Lower leg skin (tissue), 4 donors: ENCODE data around the gene SMIM28. TPM values are rescaled to one million over a fixed set of nuclear protein-coding genes. Genes with fewer than 3 reads are reported as not detected.

Experiments used
- DNase-seq, 2 donors: peaks; one replicate each; pipeline ENCODE4 v3.0.0-alpha.2; 2019; ENCODE audit warnings: low spot score in 2 of 2
- H3K4me3 ChIP-seq: fragments of 200-600 bp; sonication (generic); 2 replicates; pipeline ENCODE4 v1.5.1; 2017; ENCODE audit warnings: mild to moderate bottlenecking, low read depth; ENCODE audit not compliant: poor library complexity, severe bottlenecking
- CTCF ChIP-seq, 3 donors: fragments of 450-650 bp; IDR thresholded peaks; one replicate each; pipeline ENCODE4 v1.5.1; 2016; ENCODE audit warnings: antibody characterized with exemption in 3 of 3, mild to moderate bottlenecking in 3 of 3, moderate library complexity in 2 of 3
- POLR2A ChIP-seq, 2 donors: fragments of 450-650 bp; IDR thresholded peaks; one replicate each; pipeline ENCODE4 v1.6.1; 2016 to 2017; ENCODE audit warnings: antibody characterized with exemption in 2 of 2, mild to moderate bottlenecking in 1 of 2, moderate library complexity in 1 of 2
- WGBS, 2 donors: methylation state at CpG; one replicate each; pipeline ENCODE4 v1.1.5; 2018; 5-methylcytosine and 5-hydroxymethylcytosine counted together
- intact Hi-C: fragments of 100-400 bp; cut with DNase I; formaldehyde crosslinking; loops from one replicate; pipeline ENCODE4 v1.15.0; 2023; ENCODE audit warnings: low total_unique reads
- total RNA-seq, 4 donors: library from RNA; depleted of rRNA; stranded (reverse); fragments of >200 nt; gene quantifications; one replicate each; pipeline ENCODE4 v1.1.0, GENCODE V29; 2016

Gene SMIM28
- total RNA-seq, 4 donors from 2014 or later: not detected

- TF ChIP-seq POLR2A (IDR thresholded peaks at IDR 0.05) (no peak), CTCF (IDR thresholded peaks at IDR 0.05) (no peak)
- WGBS, 2 donors: 83 to 84% methylated on average over 8 of the region's 8 CpGs
- no peak for DNase-seq
- no peak overlapping the region for H3K4me3 ChIP-seq
- intact Hi-C loops: no loop called here
Observed at GRCh38 chr6:138387577-138388368, 10.1 kb downstream of the SMIM28 start.

- intact Hi-C loops: no loop called here
- no peak for DNase-seq
- no peak overlapping the region for H3K4me3 ChIP-seq
- TF ChIP-seq POLR2A (IDR thresholded peaks at IDR 0.05) (no peak), CTCF (IDR thresholded peaks at IDR 0.05) (no peak)
- 88 to 90% methylated on average over 5 of the region's 5 CpGs for WGBS, 2 donors
Observed at GRCh38 chr6:138389551-138389950, 11.8 kb downstream of the SMIM28 start.

GRCh38 chr6:138393871-138394783 lies 16.4 kb downstream of the SMIM28 start:
- intact Hi-C loops: no loop called here
- no peak overlapping the region for H3K4me3 ChIP-seq
- no peak for DNase-seq
- 83 to 88% methylated on average over 5 of the region's 5 CpGs for WGBS, 2 donors
- no peak for TF ChIP-seq CTCF (IDR thresholded peaks at IDR 0.05)
- TF ChIP-seq POLR2A (IDR thresholded peaks at IDR 0.05): no peak

- 93% methylated on average over 5 of the region's 5 CpGs for WGBS, 2 donors
- intact Hi-C loops: no loop called here
- TF ChIP-seq POLR2A (IDR thresholded peaks at IDR 0.05) (no peak), CTCF (IDR thresholded peaks at IDR 0.05) (no peak)
- DNase-seq: no peak
- H3K4me3 ChIP-seq: no peak overlapping the region
Observed at GRCh38 chr6:138396709-138397108, 19.0 kb downstream of the SMIM28 start.

GRCh38 chr6:138397128-138398122 lies 19.7 kb downstream of the SMIM28 start:
- intact Hi-C loops: no loop called here
- DNase-seq: no peak
- 76 to 85% methylated on average over 8 of the region's 8 CpGs for WGBS, 2 donors
- no peak overlapping the region for H3K4me3 ChIP-seq
- TF ChIP-seq POLR2A (IDR thresholded peaks at IDR 0.05) (no peak), CTCF (IDR thresholded peaks at IDR 0.05) (no peak)
